Measurements from ENCODE around the gene CPSF4L. TPM values are rescaled to one million over a fixed set of nuclear protein-coding genes. Genes with fewer than 3 reads are reported as not detected.

Gene CPSF4L
- polyA plus RNA-seq, 1 of the 3 experiments (the other 2 are of a cell fraction): 0.10 TPM

GRCh38 chr17:73271072-73271471, 9.4 kb upstream of the CPSF4L start:
- Histone ChIP-seq H3K27ac (ENCODE audit: low read depth in 2 of 2, low read length in 1 of 2) (no peak overlapping the region), H3K9me2 (no peaks in the 10 kb centered on the region), H3K4me3 (ENCODE audit: low read depth in 2 of 2, low read length in 1 of 2) (no peak overlapping the region), H3F3A (replicated peaks; ENCODE audit: insufficient read depth) (no peaks in the 10 kb centered on the region), H3K4me2 (no peak overlapping the region), H3K36me3 (replicated peaks in 1 of 2; ENCODE audit: control insufficient read depth in 1 of 2, insufficient read depth in 2 of 2, low read length in 1 of 2) (no peaks in the 10 kb centered on the region), H3K4me1 (ENCODE audit: control insufficient read depth in 1 of 2, insufficient read depth in 2 of 2, low read depth in 1 of 2, low read length in 1 of 2) (no peaks in the 10 kb centered on the region), H2AFZ (ENCODE audit: low read depth) (no peak overlapping the region), H3K27me3 (ENCODE audit: insufficient read depth) (no peaks in the 10 kb centered on the region), H3K9ac (no peak overlapping the region), H3K79me2 (ENCODE audit: insufficient read depth) (no peaks in the 10 kb centered on the region), H3K9me3 (no peaks in the 10 kb centered on the region), H4K20me1 (ENCODE audit: insufficient read depth) (no peaks in the 10 kb centered on the region)
- ChIA-PET POLR2A (no interaction called here), CTCF (interaction anchor here (1.1 to 2.5 kb wide), 4 partner anchors 16 to 546 kb away, joined by 3 to 7 read pairs (median 3); no protein-coding TSS in a partner anchor)
- TF ChIP-seq, protein P1, sequence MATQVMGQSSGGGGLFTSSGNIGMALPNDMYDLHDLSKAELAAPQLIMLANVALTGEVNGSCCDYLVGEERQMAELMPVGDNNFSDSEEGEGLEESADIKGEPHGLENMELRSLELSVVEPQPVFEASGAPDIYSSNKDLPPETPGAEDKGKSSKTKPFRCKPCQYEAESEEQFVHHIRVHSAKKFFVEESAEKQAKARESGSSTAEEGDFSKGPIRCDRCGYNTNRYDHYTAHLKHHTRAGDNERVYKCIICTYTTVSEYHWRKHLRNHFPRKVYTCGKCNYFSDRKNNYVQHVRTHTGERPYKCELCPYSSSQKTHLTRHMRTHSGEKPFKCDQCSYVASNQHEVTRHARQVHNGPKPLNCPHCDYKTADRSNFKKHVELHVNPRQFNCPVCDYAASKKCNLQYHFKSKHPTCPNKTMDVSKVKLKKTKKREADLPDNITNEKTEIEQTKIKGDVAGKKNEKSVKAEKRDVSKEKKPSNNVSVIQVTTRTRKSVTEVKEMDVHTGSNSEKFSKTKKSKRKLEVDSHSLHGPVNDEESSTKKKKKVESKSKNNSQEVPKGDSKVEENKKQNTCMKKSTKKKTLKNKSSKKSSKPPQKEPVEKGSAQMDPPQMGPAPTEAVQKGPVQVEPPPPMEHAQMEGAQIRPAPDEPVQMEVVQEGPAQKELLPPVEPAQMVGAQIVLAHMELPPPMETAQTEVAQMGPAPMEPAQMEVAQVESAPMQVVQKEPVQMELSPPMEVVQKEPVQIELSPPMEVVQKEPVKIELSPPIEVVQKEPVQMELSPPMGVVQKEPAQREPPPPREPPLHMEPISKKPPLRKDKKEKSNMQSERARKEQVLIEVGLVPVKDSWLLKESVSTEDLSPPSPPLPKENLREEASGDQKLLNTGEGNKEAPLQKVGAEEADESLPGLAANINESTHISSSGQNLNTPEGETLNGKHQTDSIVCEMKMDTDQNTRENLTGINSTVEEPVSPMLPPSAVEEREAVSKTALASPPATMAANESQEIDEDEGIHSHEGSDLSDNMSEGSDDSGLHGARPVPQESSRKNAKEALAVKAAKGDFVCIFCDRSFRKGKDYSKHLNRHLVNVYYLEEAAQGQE (IDR thresholded peaks at IDR 0.05; ENCODE audit: low read depth, low read length): no peak
- TF ChIP-seq RCOR1 (IDR thresholded peaks at IDR 0.05; ENCODE audit: low read length): no peak
- TF ChIP-seq ELF1 (IDR thresholded peaks at IDR 0.05): no peak
- no peak for TF ChIP-seq SMC3 (IDR thresholded peaks at IDR 0.05; ENCODE audit: low read depth, low read length)
- TF ChIP-seq TAF1 (IDR thresholded peaks at IDR 0.05; ENCODE audit: borderline replicate concordance, low read depth, low read length): no peak
- TF ChIP-seq TEAD4 (IDR thresholded peaks at IDR 0.05; ENCODE audit: borderline replicate concordance, insufficient read depth): no peak
- TF ChIP-seq, protein P2, sequence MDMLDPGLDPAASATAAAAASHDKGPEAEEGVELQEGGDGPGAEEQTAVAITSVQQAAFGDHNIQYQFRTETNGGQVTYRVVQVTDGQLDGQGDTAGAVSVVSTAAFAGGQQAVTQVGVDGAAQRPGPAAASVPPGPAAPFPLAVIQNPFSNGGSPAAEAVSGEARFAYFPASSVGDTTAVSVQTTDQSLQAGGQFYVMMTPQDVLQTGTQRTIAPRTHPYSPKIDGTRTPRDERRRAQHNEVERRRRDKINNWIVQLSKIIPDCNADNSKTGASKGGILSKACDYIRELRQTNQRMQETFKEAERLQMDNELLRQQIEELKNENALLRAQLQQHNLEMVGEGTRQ (IDR thresholded peaks at IDR 0.05; ENCODE audit: borderline replicate concordance, low read depth, low read length): no peak
- DNase-seq: no peak
- 93% methylated on average over 9 of the region's 9 CpGs for WGBS (ENCODE audit: low lambda C conversion rate)

- ChIA-PET POLR2A (no interaction called here), CTCF (interaction anchor here (1.1 kb wide), 2 partner anchors 14 to 41 kb away, joined by 3 to 5 read pairs; no protein-coding TSS in a partner anchor)
- no peaks in the 10 kb centered on the region for H3K9me3 ChIP-seq
- H3K4me2 ChIP-seq: no peak overlapping the region
- no peaks in the 10 kb centered on the region for H4K20me1 ChIP-seq (ENCODE audit: insufficient read depth)
- no peak overlapping the region for H3K27ac ChIP-seq (ENCODE audit: low read depth in 2 of 2, low read length in 1 of 2)
- H2AFZ ChIP-seq (ENCODE audit: low read depth): no peak overlapping the region
- no peaks in the 10 kb centered on the region for H3F3A ChIP-seq (replicated peaks; ENCODE audit: insufficient read depth)
- H3K79me2 ChIP-seq (ENCODE audit: insufficient read depth): no peaks in the 10 kb centered on the region
- no peak overlapping the region for H3K9ac ChIP-seq
- DNase-seq: no peak
- H3K9me2 ChIP-seq: no peaks in the 10 kb centered on the region
- WGBS (ENCODE audit: low lambda C conversion rate): 96% methylated on average over 1 of the region's 1 CpG
- no peaks in the 10 kb centered on the region for H3K4me1 ChIP-seq (ENCODE audit: control insufficient read depth in 1 of 2, insufficient read depth in 2 of 2, low read depth in 1 of 2, low read length in 1 of 2)
- no peak overlapping the region for H3K4me3 ChIP-seq (ENCODE audit: low read depth in 2 of 2, low read length in 1 of 2)
- no peaks in the 10 kb centered on the region for H3K36me3 ChIP-seq (replicated peaks in 1 of 2; ENCODE audit: control insufficient read depth in 1 of 2, insufficient read depth in 2 of 2, low read length in 1 of 2)
- no peaks in the 10 kb centered on the region for H3K27me3 ChIP-seq (ENCODE audit: insufficient read depth)
- TF ChIP-seq RCOR1 (IDR thresholded peaks at IDR 0.05; ENCODE audit: low read length) (no peak), RXRA (IDR thresholded peaks at IDR 0.05; ENCODE audit: borderline replicate concordance, low read depth) (no peak), SMC3 (IDR thresholded peaks at IDR 0.05; ENCODE audit: low read depth, low read length) (no peak), MEF2A (IDR thresholded peaks at IDR 0.05; ENCODE audit: borderline replicate concordance, low read depth) (no peak), TAF1 (IDR thresholded peaks at IDR 0.05; ENCODE audit: borderline replicate concordance, low read depth, low read length) (no peak), POLR2AphosphoS5 (IDR thresholded peaks at IDR 0.05; ENCODE audit: low read depth, low read length) (no peak), FOXM1 (IDR thresholded peaks at IDR 0.05; ENCODE audit: low read depth) (no peak), RAD21 (IDR thresholded peaks at IDR 0.05; ENCODE audit: low read length) (no peak), RFX5 (IDR thresholded peaks at IDR 0.05; ENCODE audit: low read length) (no peak), CHD2 (IDR thresholded peaks at IDR 0.05; ENCODE audit: low read length, partially characterized antibody) (no peak), USF1 (IDR thresholded peaks at IDR 0.05; ENCODE audit: borderline replicate concordance, low read depth) (no peak), EP300 (IDR thresholded peaks at IDR 0.05; ENCODE audit: borderline replicate concordance in 1 of 2, low read depth in 1 of 2, low read length in 1 of 2) (no peak), MXI1 (IDR thresholded peaks at IDR 0.05; ENCODE audit: low read depth, low read length) (no peak), CTCF (IDR thresholded peaks at IDR 0.05) (no peak), EZH2phosphoT487 (IDR thresholded peaks at IDR 0.05; ENCODE audit: borderline replicate concordance, low read depth) (no peak), TEAD4 (IDR thresholded peaks at IDR 0.05; ENCODE audit: borderline replicate concordance, insufficient read depth) (no peak)
Observed at GRCh38 chr17:73269791-73270190, 8.1 kb upstream of the CPSF4L start.
